Measurements from ENCODE around the gene TRIP6. TPM values are rescaled to one million over a fixed set of nuclear protein-coding genes. Genes with fewer than 3 reads are reported as not detected.
A peak's percentile ranks its signal among the peaks of the same experiment; 100 is the strongest.

The TRIP6 gene
- total and polyA plus RNA-seq, 2 of the 8 experiments (the other 6 are each of a cell fraction or from before 2014, with no cell fraction given) = 88.4 to 103 TPM

GRCh38 chr7:100874577-100875355 is 7.6 kb downstream of the TRIP6 start, which contains the start of gene SRRT (continued):
- peak in 1 of 3 experiments; percentile 19; a peak in 1 of 4 replicates for TF ChIP-seq CTCF (IDR thresholded peaks at IDR 0.05; ENCODE audit: control extremely low read depth in 1 of 3, insufficient read depth in 1 of 3, low read depth in 1 of 3, low read length in 3 of 3)
- TF ChIP-seq RAD21 (IDR thresholded peaks at IDR 0.05 in 1 of 2, conservative IDR thresholded peaks at IDR 0.05 in 1 of 2; ENCODE audit: low read depth in 2 of 2, low read length in 2 of 2) = no peak
- TF ChIP-seq CBX8 (IDR thresholded peaks at IDR 0.05; ENCODE audit: borderline replicate concordance, low read depth, low read length) = no peak
- TF ChIP-seq ATF2 (IDR thresholded peaks at IDR 0.05; ENCODE audit: low read length) = peak; percentile 84; the same call in 1 of the 2 replicates
- no peak for TF ChIP-seq EZH2 (IDR thresholded peaks at IDR 0.05; ENCODE audit: low read depth, low read length, severe bottlenecking)
- peak; percentile 66 for TF ChIP-seq NRF1 (IDR thresholded peaks at IDR 0.05; ENCODE audit: low read depth, low read length)
- no peak; the same call in 1 of the 2 replicates for TF ChIP-seq USF2 (IDR thresholded peaks at IDR 0.05; ENCODE audit: low read length)
- TF ChIP-seq NANOG (IDR thresholded peaks at IDR 0.05; ENCODE audit: insufficient read depth, low read depth, low read length, poor library complexity, severe bottlenecking) = no peak
- TF ChIP-seq EGR1 (IDR thresholded peaks at IDR 0.05; ENCODE audit: borderline replicate concordance, low read depth, low read length) = peak; percentile 54; the same call in 1 of the 2 replicates
- TF ChIP-seq CHD1 (IDR thresholded peaks at IDR 0.05; ENCODE audit: low read depth, low read length) = no peak; the same call in 1 of the 2 replicates
- TF ChIP-seq PHF8 (conservative IDR thresholded peaks at IDR 0.05; ENCODE audit: low read depth, low read length) = peak; percentile 92
- peak; percentile 45; the same call in 1 of the 2 replicates for TF ChIP-seq KDM5A (IDR thresholded peaks at IDR 0.05; ENCODE audit: low read length)
- TF ChIP-seq SIN3A (conservative IDR thresholded peaks at IDR 0.05 in 1 of 2, IDR thresholded peaks at IDR 0.05 in 1 of 2; ENCODE audit: low read depth in 1 of 2, low read length in 2 of 2) = peak; percentile 69 to 79; a peak in 2 of 4 replicates
- TF ChIP-seq MAX (IDR thresholded peaks at IDR 0.05) = peak; percentile 68; the same call in 1 of the 2 replicates
- TF ChIP-seq TEAD4 (IDR thresholded peaks at IDR 0.05; ENCODE audit: low read depth, low read length) = 0 out of 2 replicates have a peak, but pooled peaks have one; percentile 13
- no peak for TF ChIP-seq JUND (IDR thresholded peaks at IDR 0.05; ENCODE audit: low read length)
